Adrenal gland (tissue), 12 donors: ENCODE results near the gene JADE2. TPM values are rescaled to one million over a fixed set of nuclear protein-coding genes. Genes with fewer than 3 reads are reported as not detected.
A peak's percentile ranks its signal among the peaks of the same experiment; 100 is the strongest.

Experiments
- DNase-seq, 7 donors: peaks; one replicate each; pipeline ENCODE4 v3.0.0-alpha.2; 2019 to 2020
- H3K27ac ChIP-seq, 5 donors: fragments of 200-600 bp; sonication (generic) in 4 of 5; 1 replicate in 3 of 5; 2 replicates in 2 of 5; pipeline versions ENCODE4 v1.5.1 to v1.8.0; 2016 to 2020; ENCODE audit warnings: mild to moderate bottlenecking in 1 of 5
- H3K27me3 ChIP-seq: fragments of 200-600 bp; 2 replicates; pipeline ENCODE4 v1.8.0; 2021
- H3K36me3 ChIP-seq, 2 donors: fragments of 200-600 bp; replicated peaks in 1 of 2; 1 replicate in 1 of 2; 2 replicates in 1 of 2; pipeline versions ENCODE4 v1.5.1 to v1.8.0; 2018 to 2022
- H3K4me1 ChIP-seq, 2 donors: fragments of 200-600 bp; replicated peaks in 1 of 2; 1 replicate in 1 of 2; 2 replicates in 1 of 2; pipeline versions ENCODE4 v1.5.1 to v1.8.0; 2018 to 2021
- H3K4me3 ChIP-seq, 4 donors: fragments of 200-600 bp; sonication (generic) in 3 of 4; one replicate each; pipeline ENCODE4 v1.5.1; 2016 to 2018
- H3K9me3 ChIP-seq, 3 donors: fragments of 200-600 bp; sonication (generic) in 1 of 3; replicated peaks in 1 of 3; 1 replicate in 2 of 3; 2 replicates in 1 of 3; pipeline versions ENCODE4 v1.5.1 to v1.8.0; 2016 to 2021
- CTCF ChIP-seq, 6 experiments: fragments of 450-650 bp in 4 of 6; fragments of 200-600 bp in 2 of 6; sonication (generic) in 1 of 6; IDR thresholded peaks; 1 replicate in 5 of 6; 2 replicates in 1 of 6; pipeline versions ENCODE4 v1.5.1 to v1.8.0; 2016 to 2021; ENCODE audit warnings: antibody characterized with exemption in 6 of 6, mild to moderate bottlenecking in 2 of 6, moderate library complexity in 1 of 6
- POLR2A ChIP-seq, 2 donors: fragments of 450-650 bp; IDR thresholded peaks; one replicate each; pipeline ENCODE4 v1.6.1; 2017; ENCODE audit warnings: antibody characterized with exemption in 2 of 2, mild to moderate bottlenecking in 2 of 2, moderate library complexity in 1 of 2
- WGBS, 4 donors: extraction: QIAGEN DNeasy Blood & Tissue Kit in 2 of 4; methylation state at CpG; one replicate each; pipeline versions ENCODE4 v1.1.5 to v1.1.7; 2013 to 2017; 5-methylcytosine and 5-hydroxymethylcytosine counted together
- intact Hi-C, 2 donors: fragments of 100-400 bp; cut with DNase I; formaldehyde crosslinking; loops; one replicate each; pipeline versions ENCODE4 v1.14.1 to v1.15.0; 2022 to 2023
- polyA plus RNA-seq, 3 donors: library from polyadenylated mRNA; stranded (reverse); fragments of 200-250 nt in 2 of 3; fragments of 350-450 nt in 1 of 3; fragmentation: Illumina TruSeq in 1 of 3; extraction: RNeasy Lipid Tissue Mini Kit (QIAGEN cat#74804) in 1 of 3; gene quantifications; one replicate each; pipeline ENCODE4 v1.2.3, GENCODE V29; 2013 to 2014
- total RNA-seq, 9 donors: library from RNA; depleted of rRNA in 4 of 9; stranded (reverse); fragments of >200 nt in 4 of 9; fragments of 120-200 nt in 1 of 9; fragmentation: NEBNext Ultra II Directional in 1 of 9; extraction: Animal tissue kit (Norgen Biotek cat#: 25700) in 1 of 9; gene quantifications; one replicate each; pipeline versions ENCODE4 v1.1.0 to v1.2.4, GENCODE V29; 2013 to 2023
- donor health status: healthy with polysubstance abuse.
- donor health status: Bipolar disorder and iron deficiency.
- donor health status: DM: yes; HTN: yes; CAD: no.
- donor health status: DM: no; HTN: no; CAD: no.
- donor health status: DM: no; HTN: no; CAD: no.
- donor health status: DM: yes; HTN: yes; CAD: no.

Gene JADE2
- total and polyA plus RNA-seq, 12 donors = 7.9 to 180 (median 70.2) TPM

- Histone ChIP-seq H3K36me3 (peaks cover 0 to 56% of the 10 kb centered on the region in 2 donors), H3K4me1 (peaks cover 21 to 40% of the 10 kb centered on the region in 2 donors), H3K27ac (peak overlapping the region in 2 of 5 donors; percentile 6 to 52), H3K9me3 (no peaks in the 10 kb centered on the region), H3K4me3 (no peak overlapping the region), H3K27me3 (no peaks in the 10 kb centered on the region)
- DNase-seq = no peak
- TF ChIP-seq CTCF (IDR thresholded peaks at IDR 0.05) (no peak), POLR2A (IDR thresholded peaks at IDR 0.05) (no peak)
- whole genome bisulfite sequencing, 4 donors = 40 to 91% (median 83%) methylated on average over 1 of the region's 1 CpG
- intact Hi-C loops = no loop called here
These were observed 11.4 kb downstream of the JADE2 start for GRCh38 chr5:134536876-134537275.

DNA sequence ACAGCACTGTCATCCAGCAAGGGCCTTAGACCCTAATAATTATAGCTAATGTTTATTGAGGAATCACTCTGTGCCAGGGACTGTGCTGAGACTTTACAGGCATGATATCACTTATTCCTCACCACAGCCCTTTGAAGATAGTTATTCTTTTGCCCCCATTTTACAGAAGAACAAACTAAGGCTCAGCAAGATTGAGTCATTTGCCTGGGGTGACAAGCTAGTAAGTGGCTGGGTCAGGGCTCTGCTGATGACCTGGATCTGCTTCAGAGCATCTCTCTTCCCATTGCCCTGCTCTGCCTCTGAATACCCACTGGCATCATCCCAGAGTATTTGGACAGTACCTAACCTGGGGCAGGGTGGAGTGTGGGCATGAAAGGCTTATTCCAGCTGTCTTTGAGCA lies 11.8 kb downstream of the JADE2 start:
- intact Hi-C loops = no loop called here
- H3K9me3 ChIP-seq = no peaks in the 10 kb centered on the region
- peaks cover 0 to 60% of the 10 kb centered on the region in 2 donors for H3K36me3 ChIP-seq
- peak overlapping the region in 2 of 5 donors; percentile 52 to 66 for H3K27ac ChIP-seq
- TF ChIP-seq CTCF (IDR thresholded peaks at IDR 0.05) = no peak
- TF ChIP-seq POLR2A (IDR thresholded peaks at IDR 0.05) = no peak
- peaks cover 21 to 36% of the 10 kb centered on the region in 2 donors for H3K4me1 ChIP-seq
- no peak overlapping the region for H3K4me3 ChIP-seq
- no peaks in the 10 kb centered on the region for H3K27me3 ChIP-seq
- DNase-seq = no peak

- peak overlapping the region in 2 of 5 donors; percentile 52 to 66 for H3K27ac ChIP-seq
- no peak overlapping the region for H3K4me3 ChIP-seq
- peaks cover 13 to 26% of the 10 kb centered on the region in 2 donors for H3K4me1 ChIP-seq
- H3K9me3 ChIP-seq = no peaks in the 10 kb centered on the region
- no peaks in the 10 kb centered on the region for H3K27me3 ChIP-seq
- intact Hi-C loops = no loop called here
- WGBS, 4 donors = 65 to 75% (median 69%) methylated on average over 3 of the region's 3 CpGs
- DNase-seq = peak in 4 of 7 donors; percentile 41 to 54 (median 48)
- H3K36me3 ChIP-seq = peaks cover 0 to 65% of the 10 kb centered on the region in 2 donors
- TF ChIP-seq POLR2A (IDR thresholded peaks at IDR 0.05) = no peak
- no peak for TF ChIP-seq CTCF (IDR thresholded peaks at IDR 0.05)
These were observed 12.8 kb downstream of the JADE2 start for GRCh38 chr5:134538296-134538695.

DNA sequence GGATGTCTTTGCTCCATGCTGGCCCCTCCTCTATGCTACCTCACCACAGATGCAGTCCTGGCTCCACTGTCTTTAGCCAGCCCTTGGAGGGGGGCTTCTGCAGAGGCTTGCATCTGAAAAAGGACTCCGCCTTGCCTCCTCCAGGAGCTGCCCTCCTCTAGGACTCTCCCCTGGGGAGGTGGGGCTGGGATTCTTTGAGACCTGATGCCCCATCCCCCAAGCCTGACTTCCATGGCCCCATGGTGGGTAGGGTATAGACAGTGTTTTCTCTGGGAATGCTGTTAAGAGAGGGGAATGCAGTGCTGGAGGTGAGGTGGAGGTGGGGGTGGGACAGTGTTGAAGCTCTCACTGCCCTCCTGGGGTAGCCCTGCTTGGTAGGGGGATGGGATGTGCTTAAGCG lies 14.3 kb downstream of the JADE2 start:
- no peaks in the 10 kb centered on the region for H3K9me3 ChIP-seq
- DNase-seq = no peak
- 90 to 100% (median 96%) methylated on average over 1 to 2 of the region's 2 CpGs for WGBS, 4 donors
- intact Hi-C loops = no loop called here
- peaks cover 4 to 23% of the 10 kb centered on the region in 2 donors for H3K4me1 ChIP-seq
- no peaks in the 10 kb centered on the region for H3K27me3 ChIP-seq
- no peak for TF ChIP-seq CTCF (IDR thresholded peaks at IDR 0.05)
- no peak for TF ChIP-seq POLR2A (IDR thresholded peaks at IDR 0.05)
- no peak overlapping the region for H3K27ac ChIP-seq
- H3K36me3 ChIP-seq = peaks cover 0 to 74% of the 10 kb centered on the region in 2 donors
- no peak overlapping the region for H3K4me3 ChIP-seq
